Endothelial cell of umbilical vein (primary cell): Measurements from ENCODE around the gene CYB5A. TPM values are rescaled to one million over a fixed set of nuclear protein-coding genes. Genes with fewer than 3 reads are reported as not detected.

Experiments used
- BruUV-seq: library from RNA; stranded (reverse); fragments of 400-500 nt; replicated peaks from 2 replicates; lab custom pipeline; 2021; lab: Mats Ljungman, UMichigan
- CTCF ChIA-PET: fragments of 300-600, 350-600 bp; sonication (Branson Sonifier 250); formaldehyde crosslinking; loops from one replicate; lab custom pipeline; 2021; ENCODE audit warnings: antibody characterized with exemption, inconsistent platforms; lab: Charles Lee
- POLR2A ChIA-PET: fragments of 300-600, 350-600 bp; sonication (Branson Sonifier 250); formaldehyde crosslinking; loops from one replicate; lab custom pipeline; 2021; ENCODE audit warnings: antibody characterized with exemption, inconsistent platforms; lab: Charles Lee
- DNase-seq: peaks from one replicate; pipeline ENCODE4 v3.0.0-alpha.2; 2011; ENCODE audit warnings: low read depth, low spot score
- FAIRE-seq: peaks from 2 replicates; lab custom pipeline; 2011; peaks lifted over from hg19 to GRCh38; lab: Jason Lieb, UNC
- H2AFZ ChIP-seq: 2 replicates; pipeline ENCODE4 v1.6.0; 2012; ENCODE audit warnings: low read depth, low read length, control low read depth, inconsistent platforms
- H3K27ac ChIP-seq: 2 replicates; pipeline ENCODE4 v1.5.1; 2011; ENCODE audit warnings: low read depth, mild to moderate bottlenecking, control low read depth, low read length, moderate library complexity; ENCODE audit not compliant: insufficient read depth
- H3K27me3 ChIP-seq, 2 experiments: 2 replicates each; pipeline versions ENCODE4 v1.6.0 to v1.6.1; 2011; ENCODE audit warnings: low read length in 2 of 2, mixed read lengths in 1 of 2; ENCODE audit not compliant: control insufficient read depth in 2 of 2, insufficient read depth in 2 of 2
- H3K36me3 ChIP-seq, 2 experiments: 2 replicates in 1 of 2; 3 replicates in 1 of 2; pipeline ENCODE4 v1.5.1; 2011; ENCODE audit warnings: low read length in 2 of 2, mild to moderate bottlenecking in 1 of 2, moderate library complexity in 1 of 2; ENCODE audit not compliant: control insufficient read depth in 2 of 2, insufficient read depth in 2 of 2; ENCODE audit errors: extremely low read depth in 1 of 2
- H3K4me1 ChIP-seq: 3 replicates; pipeline ENCODE4 v1.5.1; 2011; ENCODE audit warnings: mild to moderate bottlenecking, low read length; ENCODE audit not compliant: control insufficient read depth, insufficient read depth; ENCODE audit errors: extremely low read depth
- H3K4me2 ChIP-seq: 2 replicates; pipeline ENCODE4 v1.6.1; 2011; ENCODE audit warnings: low read length, control low read depth, mixed read lengths; ENCODE audit not compliant: insufficient read depth
- H3K4me3 ChIP-seq, 3 experiments: fragments of 200-600 bp in 1 of 3; sonication (generic), shearing (Covaris generic) in 1 of 3; replicated peaks in 1 of 3; 2 replicates each; pipeline ENCODE4 v1.5.1; 2011 to 2016; ENCODE audit warnings: control low read depth in 3 of 3, low read length in 3 of 3, mild to moderate bottlenecking in 2 of 3, inconsistent platforms in 1 of 3, low read depth in 1 of 3, moderate library complexity in 1 of 3; ENCODE audit not compliant: insufficient read depth in 1 of 3
- H3K79me2 ChIP-seq: 2 replicates; pipeline ENCODE4 v1.6.0; 2012; ENCODE audit warnings: low read length, inconsistent platforms; ENCODE audit not compliant: control insufficient read depth, insufficient read depth
- H3K9ac ChIP-seq: replicated peaks from 2 replicates; pipeline ENCODE3; 2011; ENCODE audit warnings: low read length, control low read depth; ENCODE audit not compliant: insufficient read depth; ENCODE audit errors: extremely low read depth
- H3K9me1 ChIP-seq: replicated peaks from 3 replicates; pipeline ENCODE4 v1.6.0; 2011; ENCODE audit warnings: mild to moderate bottlenecking, low read length; ENCODE audit not compliant: control insufficient read depth, insufficient read depth; ENCODE audit errors: extremely low read depth
- H3K9me3 ChIP-seq: replicated peaks from 2 replicates; pipeline ENCODE4 v1.5.1; 2012; ENCODE audit warnings: low read length, inconsistent platforms; ENCODE audit not compliant: control insufficient read depth, insufficient read depth
- H4K20me1 ChIP-seq: replicated peaks from 2 replicates; pipeline ENCODE3; 2011; ENCODE audit warnings: mild to moderate bottlenecking, low read length; ENCODE audit not compliant: control insufficient read depth, insufficient read depth; ENCODE audit errors: extremely low read depth
- EZH2 ChIP-seq: IDR thresholded peaks from 2 replicates; pipeline ENCODE4 v1.6.1; 2012; ENCODE audit warnings: borderline replicate concordance, low read depth, mild to moderate bottlenecking, moderate library complexity, low read length, inconsistent platforms; ENCODE audit not compliant: severe bottlenecking
- FOS ChIP-seq: IDR thresholded peaks from 2 replicates; pipeline ENCODE4 v1.6.1; 2011; ENCODE audit warnings: mild to moderate bottlenecking, low read length, moderate library complexity, borderline replicate concordance; ENCODE audit not compliant: insufficient read depth
- GATA2 ChIP-seq: IDR thresholded peaks from 2 replicates; pipeline ENCODE4 v1.7.0; 2011; ENCODE audit warnings: low read depth, mild to moderate bottlenecking, moderate library complexity, mixed read lengths, low read length; ENCODE audit not compliant: insufficient read length, insufficient read depth
- JUN ChIP-seq: IDR thresholded peaks from 2 replicates; pipeline ENCODE4 v1.6.1; 2011; ENCODE audit warnings: borderline replicate concordance, low read depth; ENCODE audit not compliant: insufficient read length, insufficient read depth
- MYC ChIP-seq: IDR thresholded peaks from one replicate; pipeline ENCODE4 v1.6.1; 2011; ENCODE audit warnings: mild to moderate bottlenecking, low read depth, low read length
- POLR2A ChIP-seq: IDR thresholded peaks from 2 replicates; pipeline ENCODE4 v1.6.1; 2012; ENCODE audit warnings: low read depth, mild to moderate bottlenecking, control low read depth, low read length
- POLR2AphosphoS5 ChIP-seq: IDR thresholded peaks from 2 replicates; pipeline ENCODE4 v1.6.1; 2012; ENCODE audit warnings: low read depth, mild to moderate bottlenecking, control low read depth, low read length, moderate library complexity; ENCODE audit not compliant: insufficient read depth
- dilution Hi-C: fragments of 300-500 bp; cut with MboI; formaldehyde crosslinking; loops from one replicate; pipeline ENCODE4 v1.15.0; 2019; ENCODE audit warnings: low sequenced_read_pairs; ENCODE audit not compliant: extremely low pct_ligation_motif_present
- intact Hi-C: fragments of 100-400 bp; cut with micrococcal nuclease; formaldehyde crosslinking; loops from one replicate; pipeline ENCODE4 v1.10.0; 2022
- polyA plus RNA-seq, 4 experiments: library from polyadenylated mRNA; depleted of rRNA in 3 of 4; stranded (reverse) in 3 of 4; unstranded in 1 of 4; fragments of >200 nt; gene quantifications; 2 replicates each; pipeline versions ENCODE4 v1.2.1 to v1.2.3, GENCODE V29; 2011 to 2012; ENCODE audit warnings: missing spikeins in 1 of 4
- total RNA-seq: library from RNA; stranded (reverse); gene quantifications from 2 replicates; pipeline ENCODE4 v1.2.3, GENCODE V29; 2021
- TF ChIP-seq, protein P1 (sequence below), 2 donors: IDR thresholded peaks; 1 replicate in 1 of 2; 2 replicates in 1 of 2; pipeline ENCODE4 v1.5.1; 2011; ENCODE audit warnings: low read length in 2 of 2, mild to moderate bottlenecking in 2 of 2, moderate library complexity in 2 of 2, control low read depth in 1 of 2, inconsistent platforms in 1 of 2, low read depth in 1 of 2; ENCODE audit not compliant: insufficient read depth in 1 of 2; ENCODE audit errors: extremely low read depth in 1 of 2
- TF ChIP-seq, protein P2 (sequence below): IDR thresholded peaks from 2 replicates; pipeline ENCODE4 v1.6.1; 2011; ENCODE audit not compliant: insufficient read depth, insufficient read length

Gene CYB5A
- total and polyA plus RNA-seq, 2 donors (not counting 3 experiments of a cell fraction or from before 2014, with no cell fraction given): 24.9 to 74.0 TPM

GRCh38 chr18:74275736-74276135 lies 16.0 kb downstream of the CYB5A start:
- DNase-seq: no peak
- ChIA-PET POLR2A (no interaction called here), CTCF (interaction anchor here (1.1 to 1.8 kb wide), 4 partner anchors 8 to 24 kb away, joined by 3 to 7 read pairs (median 4); no protein-coding TSS in a partner anchor)
- no peaks in the 10 kb centered on the region for H3K9me3 ChIP-seq
- H3K4me1 ChIP-seq: no peaks in the 10 kb centered on the region
- no peak overlapping the region for H2AFZ ChIP-seq
- BruUV-seq: no TSS peak
- H3K4me3 ChIP-seq: no peak overlapping the region
- no peak for FAIRE-seq
- no peaks in the 10 kb centered on the region for H3K27me3 ChIP-seq
- no peaks in the 10 kb centered on the region for H3K36me3 ChIP-seq
- H3K79me2 ChIP-seq: no peaks in the 10 kb centered on the region
- intact Hi-C loops: no loop called here
- TF ChIP-seq GATA2: no peak
- TF ChIP-seq POLR2AphosphoS5: no peak
- TF ChIP-seq FOS: no peak
- TF ChIP-seq JUN: no peak
- no peak for TF ChIP-seq POLR2A
- TF ChIP-seq MYC: no peak
- TF ChIP-seq, protein P1, sequence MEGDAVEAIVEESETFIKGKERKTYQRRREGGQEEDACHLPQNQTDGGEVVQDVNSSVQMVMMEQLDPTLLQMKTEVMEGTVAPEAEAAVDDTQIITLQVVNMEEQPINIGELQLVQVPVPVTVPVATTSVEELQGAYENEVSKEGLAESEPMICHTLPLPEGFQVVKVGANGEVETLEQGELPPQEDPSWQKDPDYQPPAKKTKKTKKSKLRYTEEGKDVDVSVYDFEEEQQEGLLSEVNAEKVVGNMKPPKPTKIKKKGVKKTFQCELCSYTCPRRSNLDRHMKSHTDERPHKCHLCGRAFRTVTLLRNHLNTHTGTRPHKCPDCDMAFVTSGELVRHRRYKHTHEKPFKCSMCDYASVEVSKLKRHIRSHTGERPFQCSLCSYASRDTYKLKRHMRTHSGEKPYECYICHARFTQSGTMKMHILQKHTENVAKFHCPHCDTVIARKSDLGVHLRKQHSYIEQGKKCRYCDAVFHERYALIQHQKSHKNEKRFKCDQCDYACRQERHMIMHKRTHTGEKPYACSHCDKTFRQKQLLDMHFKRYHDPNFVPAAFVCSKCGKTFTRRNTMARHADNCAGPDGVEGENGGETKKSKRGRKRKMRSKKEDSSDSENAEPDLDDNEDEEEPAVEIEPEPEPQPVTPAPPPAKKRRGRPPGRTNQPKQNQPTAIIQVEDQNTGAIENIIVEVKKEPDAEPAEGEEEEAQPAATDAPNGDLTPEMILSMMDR (IDR thresholded peaks at IDR 0.05; ENCODE audit: extremely low read depth in 1 of 2, insufficient read depth in 1 of 2, low read depth in 1 of 2, low read length in 2 of 2): no peak
- TF ChIP-seq, protein P2, sequence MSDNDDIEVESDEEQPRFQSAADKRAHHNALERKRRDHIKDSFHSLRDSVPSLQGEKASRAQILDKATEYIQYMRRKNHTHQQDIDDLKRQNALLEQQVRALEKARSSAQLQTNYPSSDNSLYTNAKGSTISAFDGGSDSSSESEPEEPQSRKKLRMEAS: no peak
- no peak for TF ChIP-seq EZH2
- H3K27ac ChIP-seq: no peak overlapping the region
- H4K20me1 ChIP-seq: no peaks in the 10 kb centered on the region
- H3K9me1 ChIP-seq: no peaks in the 10 kb centered on the region
- dilution Hi-C loops: no loop called here
- no peak overlapping the region for H3K9ac ChIP-seq
- no peak overlapping the region for H3K4me2 ChIP-seq
